NB4 (cell line): ENCODE measurements around the gene TOM1L2.

Experiments
- CTCF ChIP-seq: IDR thresholded peaks from one replicate; pipeline ENCODE4 v1.5.1; 2012; ENCODE audit warnings: low read depth, low read length
- MYC ChIP-seq: IDR thresholded peaks from 2 replicates; pipeline ENCODE4 v1.6.1; 2011; ENCODE audit warnings: low read depth, low read length

DNA sequence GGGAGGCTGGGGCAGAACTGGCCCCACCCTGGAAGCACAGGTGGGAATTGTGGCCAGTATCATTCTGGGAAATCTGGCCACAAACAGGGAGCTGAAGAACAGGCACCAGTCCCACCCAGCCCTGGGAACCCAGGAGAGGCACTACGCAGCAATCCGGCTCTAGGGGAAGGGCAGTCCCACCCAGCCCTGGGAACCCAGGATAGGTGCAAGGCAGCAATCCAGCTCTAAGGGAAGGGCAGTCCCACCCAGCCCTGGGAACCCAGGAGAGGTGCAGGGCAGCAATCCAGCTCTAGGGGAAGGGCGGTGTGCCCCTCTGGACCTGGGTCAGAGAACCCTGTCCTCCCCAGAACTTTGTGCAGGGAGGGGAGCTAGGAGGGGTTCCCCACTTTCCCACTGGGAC, 7.6 kb upstream of the TOM1L2 start:
- TF ChIP-seq CTCF (no peak), MYC (no peak)
